GM12892 (cell line): ENCODE measurements around the gene TMEM214.
"Not testable (repeated sequence)": the region's sequence is repeated elsewhere in the genome, so short reads cannot be mapped to it uniquely, and the experiment has no call there.

Experiments used
- DNase-seq: peaks from one replicate; pipeline ENCODE4 v3.0.0; 2011; ENCODE audit not compliant: insufficient read length
- FAIRE-seq: peaks from 2 replicates; lab custom pipeline; 2011; peaks lifted over from hg19 to GRCh38; lab: Jason Lieb, UNC
- POLR2A ChIP-seq: IDR thresholded peaks from 2 replicates; pipeline ENCODE4 v1.6.1; 2011; ENCODE audit warnings: low read depth, low read length, control low read depth
- POLR2AphosphoS5 ChIP-seq: IDR thresholded peaks from 2 replicates; pipeline ENCODE4 v1.6.1; 2011; ENCODE audit warnings: low read depth, low read length, control low read depth
- TAF1 ChIP-seq: IDR thresholded peaks from 2 replicates; pipeline ENCODE4 v1.6.1; 2011; ENCODE audit warnings: low read depth, mild to moderate bottlenecking, control low read depth, low read length, borderline replicate concordance

TMEM214 gene

GRCh38 chr2:27065128-27065527, 32.4 kb downstream of the TMEM214 start:
- no peak for FAIRE-seq
- TF ChIP-seq TAF1 (no peak), POLR2A (no peak), POLR2AphosphoS5 (no peak)

DNA sequence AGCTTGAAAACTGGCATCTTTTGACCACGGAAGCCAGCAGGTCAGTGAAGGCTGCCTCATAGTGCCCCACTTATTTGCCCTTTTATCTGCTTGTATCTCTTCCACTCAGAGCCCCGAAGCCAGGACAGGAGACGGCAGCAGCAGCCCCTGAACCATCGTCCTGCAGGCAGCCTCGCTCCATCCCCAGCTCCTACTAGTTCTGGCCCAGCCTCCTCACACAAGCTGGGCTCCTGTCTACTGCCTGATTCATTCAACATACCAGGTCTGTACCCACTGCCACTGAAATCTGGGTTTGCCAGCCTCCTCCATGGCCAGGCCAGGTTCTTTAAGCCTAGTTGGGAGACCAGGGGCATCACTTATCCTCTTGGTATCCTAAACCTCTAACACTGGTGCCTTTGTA, 34.6 kb downstream of the TMEM214 start:
- TF ChIP-seq TAF1 (no peak), POLR2AphosphoS5 (no peak), POLR2A (no peak)
- FAIRE-seq (no peak), DNase-seq (no peak)

More at GRCh38 chr2:27065128-27065527, 32.4 kb downstream of the TMEM214 start:
- no peak for DNase-seq

GRCh38 chr2:27069436-27069835, 36.7 kb downstream of the TMEM214 start:
- FAIRE-seq (no peak), DNase-seq (no peak)
- TF ChIP-seq POLR2A (no peak), POLR2AphosphoS5 (no peak), TAF1 (no peak)

DNA sequence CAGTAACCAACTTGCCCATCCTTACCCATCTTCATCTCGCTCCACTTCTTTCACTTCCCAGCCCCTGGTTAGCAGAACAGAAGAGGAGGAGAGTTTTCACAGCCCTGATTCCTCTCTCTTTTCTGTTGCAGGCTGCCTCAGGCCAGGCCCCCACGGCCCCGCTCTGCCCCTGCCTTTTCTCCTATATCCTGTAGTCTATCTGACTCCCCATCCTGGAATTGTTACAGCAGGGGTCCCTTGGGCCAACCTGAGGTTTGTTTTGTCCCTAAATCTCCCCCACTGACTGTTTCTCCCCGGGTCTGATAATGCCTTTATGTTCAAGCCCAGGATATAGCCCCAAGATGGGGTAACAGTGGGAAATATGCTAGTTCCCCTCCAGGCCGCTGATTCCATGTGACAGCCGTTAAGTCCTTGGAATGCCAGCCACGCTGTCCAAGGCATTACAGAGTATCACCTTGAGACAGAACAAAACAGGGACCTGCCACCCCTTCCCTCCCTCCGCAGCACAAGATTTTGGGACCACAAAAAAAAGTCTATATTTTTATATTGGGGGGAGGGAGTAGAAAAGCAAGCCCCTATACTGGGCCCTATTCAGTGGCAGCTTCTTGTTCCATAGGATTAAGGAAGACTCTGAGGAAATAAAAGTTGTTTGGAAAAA, 37.3 kb downstream of the TMEM214 start:
- DNase-seq, result no peak
- no peak for TF ChIP-seq TAF1
- no peak for TF ChIP-seq POLR2AphosphoS5
- TF ChIP-seq POLR2A, result no peak
- no peak for FAIRE-seq

- TF ChIP-seq POLR2A (no peak), POLR2AphosphoS5 (no peak), TAF1 (no peak)
- DNase-seq (no peak), FAIRE-seq (no peak)
These were observed 38.0 kb downstream of the TMEM214 start for GRCh38 chr2:27070653-27071276.

DNA sequence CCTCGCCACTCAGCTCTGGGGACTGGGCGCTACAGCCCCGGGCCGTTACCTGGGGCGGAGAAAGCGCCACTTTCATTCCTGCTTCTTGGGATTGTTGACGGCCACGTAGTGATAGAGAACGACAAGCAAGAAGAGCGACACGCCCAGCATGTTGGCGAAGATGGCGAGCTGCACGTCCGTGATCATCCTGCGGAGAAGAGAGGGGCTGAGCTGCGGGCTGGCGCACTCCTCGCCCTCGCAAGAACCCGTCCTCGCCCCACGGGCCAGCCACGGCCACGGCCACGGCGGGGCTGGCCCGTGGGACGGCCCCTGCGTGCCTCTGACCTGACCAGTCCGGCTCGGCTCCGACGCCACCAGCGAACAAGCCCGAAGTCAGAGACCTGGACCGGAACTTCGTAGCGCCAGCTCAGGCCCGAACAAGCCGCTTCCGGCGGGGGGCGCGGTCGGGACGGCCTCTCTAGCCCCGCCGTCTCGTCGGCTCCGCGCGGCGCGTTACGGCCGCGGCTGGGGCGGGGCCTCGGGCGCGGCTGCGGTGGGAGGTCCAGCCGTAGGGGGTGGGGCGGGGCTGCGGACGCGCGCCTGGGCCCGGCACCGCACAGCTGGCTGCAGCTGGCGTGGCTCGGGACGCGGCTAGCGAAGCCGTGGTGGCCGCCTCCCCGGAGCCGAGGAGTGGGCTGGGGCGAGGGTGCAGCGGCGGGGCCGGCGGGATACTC, 38.7 kb downstream of the TMEM214 start, which contains the start of gene OST4:
Gene OST4, minus strand, starts transcription at position 378 of the 713 bp plus-strand sequence.
- DNase-seq (peak; percentile 98), FAIRE-seq (peak; percentile 96)
- TF ChIP-seq TAF1 (0 out of 2 replicates have a peak, but pooled peaks have one; percentile 34), POLR2A (peak; percentile 94), POLR2AphosphoS5 (peak; percentile 87)

DNA sequence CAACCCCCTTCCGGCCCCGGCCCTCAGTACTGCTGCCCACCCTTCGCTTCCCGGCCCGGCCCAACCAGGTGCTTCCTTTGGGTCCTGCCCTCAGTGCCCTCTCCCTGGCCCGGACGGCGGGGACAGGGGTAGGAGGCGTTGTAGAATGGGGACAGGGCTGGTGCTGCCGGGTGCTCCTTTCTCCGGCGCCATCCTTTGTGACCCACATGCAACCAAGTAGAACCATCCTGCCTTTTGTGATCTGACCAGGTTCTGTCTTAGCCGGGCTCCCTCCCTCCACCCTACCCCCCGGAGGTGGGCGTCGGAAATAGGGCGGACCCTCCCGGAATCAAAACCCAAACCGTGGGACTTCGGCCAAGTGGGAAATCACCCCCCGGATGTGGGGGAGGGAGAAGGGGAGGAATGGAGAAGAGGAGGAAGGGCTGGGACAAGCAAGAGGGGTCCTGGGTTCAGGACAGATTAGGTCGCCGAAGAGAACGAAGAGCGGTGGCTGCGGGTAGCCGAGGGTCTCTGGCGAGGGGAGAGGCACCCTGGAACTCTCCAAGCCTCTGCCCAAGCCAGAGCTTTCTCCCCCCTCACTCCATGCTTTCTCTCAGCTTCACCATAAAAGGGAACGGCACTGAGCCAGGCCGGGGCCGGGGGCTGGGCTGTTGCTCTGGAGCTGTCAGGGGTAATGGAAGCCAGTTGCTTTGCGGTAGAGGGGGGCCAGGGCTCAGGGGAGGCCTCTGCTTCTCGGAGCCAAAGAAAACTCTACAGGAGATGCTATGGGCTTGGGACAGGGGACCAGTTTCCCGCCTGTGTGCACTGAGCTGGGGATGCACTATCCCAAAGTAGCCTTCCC, 39.4 kb downstream of the TMEM214 start:
- TF ChIP-seq TAF1 (no peak), POLR2AphosphoS5 (no peak), POLR2A (no peak)
- DNase-seq (no peak), FAIRE-seq (peak; percentile 17)

DNA sequence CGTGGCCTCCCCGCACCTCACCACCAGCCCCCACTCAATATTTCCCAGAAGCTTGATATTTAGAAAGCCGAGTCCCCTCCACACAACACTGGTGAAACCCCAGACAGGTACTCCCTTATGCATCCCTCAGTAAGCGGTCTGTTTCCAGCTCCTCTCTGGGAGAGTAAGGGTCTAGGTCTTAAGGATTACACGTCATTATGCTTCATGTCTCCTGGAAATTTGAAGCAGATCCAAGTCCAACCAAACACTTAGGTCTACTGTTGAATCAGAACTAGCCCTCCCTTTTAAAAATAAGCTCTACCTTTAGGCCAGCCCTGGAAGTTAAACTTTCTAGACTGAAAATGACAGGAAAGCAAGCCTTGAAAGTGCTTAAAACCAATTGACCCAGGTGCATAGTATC, 40.2 kb downstream of the TMEM214 start:
- no peak for TF ChIP-seq TAF1
- no peak for TF ChIP-seq POLR2AphosphoS5
- TF ChIP-seq POLR2A, result no peak
- FAIRE-seq (no peak), DNase-seq (no peak)

GRCh38 chr2:27073782-27074181, 41.0 kb downstream of the TMEM214 start:
- DNase-seq (no peak), FAIRE-seq (no peak)
- no peak for TF ChIP-seq TAF1

GRCh38 chr2:27074738-27075565, 42.2 kb downstream of the TMEM214 start:
- TF ChIP-seq POLR2A (no peak), TAF1 (no peak), POLR2AphosphoS5 (no peak)
- peak; percentile 56 for FAIRE-seq
- DNase-seq, result peak; percentile 41

GRCh38 chr2:27075566-27075871, 42.8 kb downstream of the TMEM214 start:
- not testable (repeated sequence) for DNase-seq, FAIRE-seq
